ENCODE results near the gene DENND1A.

The DENND1A gene

DNA sequence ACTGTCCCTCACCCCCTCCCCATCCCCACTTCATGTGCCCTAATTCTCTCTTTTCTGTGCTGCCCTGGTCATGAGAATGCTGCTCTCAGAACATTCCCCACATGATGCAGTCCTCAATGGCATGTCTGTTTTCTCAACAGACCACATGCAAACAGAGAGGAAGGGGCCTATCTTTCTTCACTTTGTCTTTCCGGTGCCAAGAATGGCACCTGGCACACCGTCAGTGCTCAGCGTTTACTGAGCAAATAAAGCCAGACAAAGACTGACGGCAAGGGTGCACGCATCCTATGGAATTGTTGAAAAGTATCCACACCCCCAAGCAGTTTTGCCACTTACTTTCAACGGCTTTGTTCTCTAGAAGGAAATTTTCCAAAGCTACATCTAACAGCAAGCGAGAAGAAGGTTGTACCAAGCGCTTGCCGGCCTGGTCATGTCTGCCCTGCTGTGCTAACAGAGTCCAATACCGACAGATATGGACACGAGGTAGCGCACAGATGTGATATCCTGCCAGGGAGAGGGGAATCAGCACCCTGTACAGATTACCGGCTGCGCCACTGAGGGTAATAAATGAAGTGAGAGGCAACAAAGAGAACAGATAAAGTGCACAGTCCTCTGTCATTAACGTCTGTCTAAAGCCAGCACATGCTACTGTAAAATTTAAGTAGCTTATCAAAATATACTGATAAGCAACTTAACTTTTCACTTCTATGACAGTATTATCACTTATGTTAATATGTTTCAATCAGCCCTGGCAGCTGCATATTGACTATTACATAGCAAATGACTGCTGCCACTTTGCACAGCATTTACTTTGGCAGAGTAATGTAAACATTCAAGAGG, 251.7 kb downstream of the DENND1A start:
- Histone ChIP-seq H3K9ac (ENCODE audit: insufficient read length, low read depth) (no peak overlapping the region), H3K9me3 (ENCODE audit: insufficient read depth, low read length) (peaks cover 6% of the 10 kb centered on the region; the same call in 1 of the 2 replicates), H3K27me3 (ENCODE audit: insufficient read depth, insufficient read length) (no peaks in the 10 kb centered on the region), H3K36me3 (ENCODE audit: insufficient read depth, insufficient read length, low read length) (no peaks in the 10 kb centered on the region), H3K4me1 (ENCODE audit: insufficient read depth, insufficient read length) (no peaks in the 10 kb centered on the region), H3K4me3 (ENCODE audit: insufficient read length, low read depth) (no peak overlapping the region)
- no peak for DNase-seq (ENCODE audit: low read depth, low spot score)
- TF ChIP-seq YY1 (IDR thresholded peaks at IDR 0.05; ENCODE audit: insufficient read depth, insufficient read length) (no peak), ZNF274 (IDR thresholded peaks at IDR 0.05; ENCODE audit: low read depth, low read length) (no peak), SUZ12 (IDR thresholded peaks at IDR 0.05; ENCODE audit: extremely low read depth, insufficient read depth, insufficient read length) (no peak)

DNA sequence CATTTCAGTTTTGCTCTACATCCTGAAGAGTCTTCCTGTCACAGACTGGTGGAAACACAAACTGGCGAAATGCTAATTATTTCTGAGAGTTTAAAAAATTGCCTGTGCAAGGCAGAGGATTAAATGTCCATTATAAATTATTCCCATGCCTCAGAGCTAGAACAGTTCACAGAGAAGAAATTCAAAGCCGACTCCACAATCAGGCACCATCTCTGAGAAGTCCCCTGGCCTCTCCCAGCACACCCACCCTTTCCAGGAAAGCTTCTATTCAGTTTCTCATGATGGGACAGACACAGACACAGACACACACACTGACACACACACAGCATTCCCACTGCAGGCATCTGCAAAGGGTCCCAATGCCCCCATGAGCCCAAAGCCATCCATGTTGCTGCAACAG, 253.1 kb downstream of the DENND1A start:
- H3K4me1 ChIP-seq (ENCODE audit: insufficient read depth, insufficient read length): no peaks in the 10 kb centered on the region
- no peaks in the 10 kb centered on the region for H3K36me3 ChIP-seq (ENCODE audit: insufficient read depth, insufficient read length, low read length)
- H3K9me3 ChIP-seq (ENCODE audit: insufficient read depth, low read length): peaks cover 12% of the 10 kb centered on the region; the same call in 1 of the 2 replicates
- DNase-seq (ENCODE audit: low read depth, low spot score): no peak
- no peak overlapping the region for H3K9ac ChIP-seq (ENCODE audit: insufficient read length, low read depth)
- H3K27me3 ChIP-seq (ENCODE audit: insufficient read depth, insufficient read length): no peaks in the 10 kb centered on the region
- H3K4me3 ChIP-seq (ENCODE audit: insufficient read length, low read depth): no peak overlapping the region
- TF ChIP-seq YY1 (IDR thresholded peaks at IDR 0.05; ENCODE audit: insufficient read depth, insufficient read length) (no peak), ZNF274 (IDR thresholded peaks at IDR 0.05; ENCODE audit: low read depth, low read length) (no peak), SUZ12 (IDR thresholded peaks at IDR 0.05; ENCODE audit: extremely low read depth, insufficient read depth, insufficient read length) (no peak)

DNA sequence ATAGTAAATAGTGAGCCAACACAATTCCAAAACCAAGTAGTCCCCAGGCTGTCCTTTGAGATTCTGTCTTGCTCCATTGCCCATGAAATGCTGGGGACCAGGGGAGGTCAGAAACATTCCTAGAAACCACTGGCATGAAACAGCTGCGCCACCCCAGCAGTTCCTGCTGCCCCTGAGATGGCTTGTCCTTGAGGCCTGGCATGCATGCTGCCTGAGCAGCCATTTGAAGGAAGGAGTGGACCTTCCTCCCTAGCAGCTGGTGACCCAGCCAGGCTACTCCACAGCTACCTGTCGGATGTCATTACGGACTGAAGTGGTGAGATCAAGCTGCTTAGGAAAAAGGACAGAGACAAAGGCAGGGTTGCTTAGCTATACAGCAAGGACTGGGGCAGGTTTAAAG, 260.6 kb downstream of the DENND1A start:
- H3K36me3 ChIP-seq (ENCODE audit: insufficient read depth, insufficient read length, low read length): no peaks in the 10 kb centered on the region
- no peak for DNase-seq (ENCODE audit: low read depth, low spot score)
- no peak overlapping the region for H3K9ac ChIP-seq (ENCODE audit: insufficient read length, low read depth)
- H3K9me3 ChIP-seq (ENCODE audit: insufficient read depth, low read length): peaks cover 19% of the 10 kb centered on the region; the same call in 1 of the 2 replicates
- peaks cover 2% of the 10 kb centered on the region for H3K4me1 ChIP-seq (ENCODE audit: insufficient read depth, insufficient read length)
- H3K27me3 ChIP-seq (ENCODE audit: insufficient read depth, insufficient read length): no peaks in the 10 kb centered on the region
- H3K4me3 ChIP-seq (ENCODE audit: insufficient read length, low read depth): no peak overlapping the region
- no peak for TF ChIP-seq ZNF274 (IDR thresholded peaks at IDR 0.05; ENCODE audit: low read depth, low read length)
- TF ChIP-seq YY1 (IDR thresholded peaks at IDR 0.05; ENCODE audit: insufficient read depth, insufficient read length): no peak
- TF ChIP-seq SUZ12 (IDR thresholded peaks at IDR 0.05; ENCODE audit: extremely low read depth, insufficient read depth, insufficient read length): no peak

DNA sequence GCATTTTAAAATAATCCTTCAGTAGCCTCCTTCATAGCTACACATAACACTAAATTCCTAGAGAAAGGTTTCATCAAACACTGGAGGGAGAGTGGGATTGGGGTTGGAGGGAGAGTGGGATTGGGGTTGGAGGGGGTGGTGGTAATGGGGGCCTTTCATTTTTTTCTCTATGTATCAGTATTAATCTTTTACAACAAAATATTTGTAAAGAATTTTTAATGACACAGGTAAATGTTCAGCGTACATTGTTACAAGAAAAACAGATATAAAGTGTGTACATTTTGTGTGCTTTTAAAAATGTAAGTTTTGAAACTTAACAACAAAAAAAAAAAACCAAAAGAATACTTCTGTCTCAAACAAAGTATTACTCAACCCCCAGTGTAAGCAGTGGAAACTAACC, 266.4 kb downstream of the DENND1A start:
- H3K4me3 ChIP-seq (ENCODE audit: insufficient read length, low read depth): no peak overlapping the region
- peaks cover 27% of the 10 kb centered on the region for H3K9me3 ChIP-seq (ENCODE audit: insufficient read depth, low read length)
- no peaks in the 10 kb centered on the region for H3K27me3 ChIP-seq (ENCODE audit: insufficient read depth, insufficient read length)
- no peaks in the 10 kb centered on the region for H3K36me3 ChIP-seq (ENCODE audit: insufficient read depth, insufficient read length, low read length)
- DNase-seq (ENCODE audit: low read depth, low spot score): no peak
- no peaks in the 10 kb centered on the region for H3K4me1 ChIP-seq (ENCODE audit: insufficient read depth, insufficient read length)
- TF ChIP-seq YY1 (IDR thresholded peaks at IDR 0.05; ENCODE audit: insufficient read depth, insufficient read length) (no peak), ZNF274 (IDR thresholded peaks at IDR 0.05; ENCODE audit: low read depth, low read length) (no peak), SUZ12 (IDR thresholded peaks at IDR 0.05; ENCODE audit: extremely low read depth, insufficient read depth, insufficient read length) (no peak)
- H3K9ac ChIP-seq (ENCODE audit: insufficient read length, low read depth): no peak overlapping the region

DNA sequence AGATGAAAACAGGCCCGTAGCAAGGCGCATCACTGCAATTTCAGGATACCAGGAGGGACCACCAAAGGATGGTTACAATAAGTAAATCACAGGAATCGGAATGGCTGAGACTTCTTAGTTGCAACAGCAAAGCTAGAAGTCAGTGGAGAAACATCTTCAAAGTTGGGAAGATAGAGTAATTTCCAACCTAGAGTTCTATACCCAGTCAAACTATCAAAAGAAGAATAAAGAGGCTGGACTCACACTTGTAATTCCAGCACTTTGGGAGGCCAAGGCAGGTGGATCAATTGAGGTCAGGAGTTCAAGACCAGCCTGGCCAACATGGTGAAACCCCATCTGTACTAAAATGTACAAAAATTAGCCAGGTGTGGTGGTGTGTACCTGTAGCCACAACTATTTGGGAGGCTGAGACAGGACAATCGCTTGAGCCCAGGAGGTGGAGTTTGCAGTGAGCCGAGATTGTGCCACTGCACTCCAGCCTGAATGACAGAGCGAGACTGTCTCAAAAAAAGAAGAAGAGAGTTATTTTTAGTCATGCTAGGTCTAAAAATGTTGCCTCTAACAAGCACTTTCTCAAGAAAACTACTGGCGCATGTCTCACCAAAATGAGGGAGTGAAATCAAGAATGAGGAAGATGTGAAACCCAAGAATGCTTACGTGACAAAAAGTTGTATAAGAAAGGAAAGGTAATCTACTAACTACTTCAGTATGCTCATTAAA, 267.7 kb downstream of the DENND1A start:
- H3K4me1 ChIP-seq (ENCODE audit: insufficient read depth, insufficient read length): no peaks in the 10 kb centered on the region
- H3K9me3 ChIP-seq (ENCODE audit: insufficient read depth, low read length): peaks cover 27% of the 10 kb centered on the region
- H3K36me3 ChIP-seq (ENCODE audit: insufficient read depth, insufficient read length, low read length): no peaks in the 10 kb centered on the region
- TF ChIP-seq ZNF274 (IDR thresholded peaks at IDR 0.05; ENCODE audit: low read depth, low read length): no peak
- no peak for TF ChIP-seq SUZ12 (IDR thresholded peaks at IDR 0.05; ENCODE audit: extremely low read depth, insufficient read depth, insufficient read length)
- TF ChIP-seq YY1 (IDR thresholded peaks at IDR 0.05; ENCODE audit: insufficient read depth, insufficient read length): no peak
- no peak overlapping the region for H3K4me3 ChIP-seq (ENCODE audit: insufficient read length, low read depth)
- no peak overlapping the region for H3K9ac ChIP-seq (ENCODE audit: insufficient read length, low read depth)
- no peaks in the 10 kb centered on the region for H3K27me3 ChIP-seq (ENCODE audit: insufficient read depth, insufficient read length)
- no peak for DNase-seq (ENCODE audit: low read depth, low spot score)

DNA sequence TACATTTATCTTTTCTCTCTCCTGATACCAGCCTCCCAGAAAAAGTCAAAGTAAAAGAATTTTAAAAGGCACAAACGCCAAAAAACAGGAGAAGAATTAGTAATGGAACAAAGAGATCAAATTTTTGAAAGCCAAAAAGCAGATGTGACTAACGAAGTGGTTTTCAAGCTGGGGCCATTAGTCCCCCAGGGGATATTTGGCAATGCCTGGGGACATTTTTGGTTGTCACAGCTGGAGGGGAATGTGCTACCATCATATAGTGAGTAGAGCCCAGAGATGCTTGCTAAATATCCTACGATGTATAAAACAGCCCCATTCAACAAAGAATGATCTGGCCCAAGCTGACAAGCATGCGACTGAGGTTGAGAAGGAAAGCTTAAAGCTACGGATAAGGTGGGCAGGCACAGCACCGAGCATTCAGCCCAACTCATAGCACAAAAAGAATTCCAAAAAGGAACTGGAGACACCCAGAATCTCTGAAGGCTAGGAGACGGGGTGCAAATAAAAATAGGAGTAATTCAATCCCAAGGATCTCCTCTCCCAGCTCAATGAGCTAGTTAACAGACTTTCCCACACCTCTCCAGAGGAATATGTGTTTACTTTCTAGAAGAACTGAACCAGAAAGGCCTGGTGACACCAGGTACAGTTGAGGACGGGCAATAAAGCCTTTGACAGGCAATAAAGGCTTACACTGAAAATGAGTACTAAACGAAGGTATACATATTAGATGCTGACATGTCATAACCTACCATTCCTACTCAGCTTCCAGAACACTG, 269.0 kb downstream of the DENND1A start:
- peaks cover 27% of the 10 kb centered on the region for H3K9me3 ChIP-seq (ENCODE audit: insufficient read depth, low read length)
- no peaks in the 10 kb centered on the region for H3K4me1 ChIP-seq (ENCODE audit: insufficient read depth, insufficient read length)
- H3K36me3 ChIP-seq (ENCODE audit: insufficient read depth, insufficient read length, low read length): no peaks in the 10 kb centered on the region
- no peak for DNase-seq (ENCODE audit: low read depth, low spot score)
- no peak overlapping the region for H3K4me3 ChIP-seq (ENCODE audit: insufficient read length, low read depth)
- TF ChIP-seq ZNF274 (IDR thresholded peaks at IDR 0.05; ENCODE audit: low read depth, low read length): no peak
- TF ChIP-seq SUZ12 (IDR thresholded peaks at IDR 0.05; ENCODE audit: extremely low read depth, insufficient read depth, insufficient read length): no peak
- TF ChIP-seq YY1 (IDR thresholded peaks at IDR 0.05; ENCODE audit: insufficient read depth, insufficient read length): no peak
- H3K9ac ChIP-seq (ENCODE audit: insufficient read length, low read depth): no peak overlapping the region
- no peaks in the 10 kb centered on the region for H3K27me3 ChIP-seq (ENCODE audit: insufficient read depth, insufficient read length)

All from NT2/D1 (cell line).